C4-2B (cell line): ENCODE measurements around the gene ZNF692.

Source experiments
- H3K27ac ChIP-seq: fragments of 450-650 bp; 2 replicates; pipeline ENCODE4 v1.5.1; 2017
- ZFX ChIP-seq: fragments of 450-650 bp; IDR thresholded peaks from 2 replicates; pipeline ENCODE4 v1.6.1; 2017
- TF ChIP-seq, protein P1 (sequence below): fragments of 450-650 bp; conservative IDR thresholded peaks from 2 replicates; pipeline ENCODE4 v1.5.1; 2017; ENCODE audit warnings: mild to moderate bottlenecking

ZNF692 gene

DNA sequence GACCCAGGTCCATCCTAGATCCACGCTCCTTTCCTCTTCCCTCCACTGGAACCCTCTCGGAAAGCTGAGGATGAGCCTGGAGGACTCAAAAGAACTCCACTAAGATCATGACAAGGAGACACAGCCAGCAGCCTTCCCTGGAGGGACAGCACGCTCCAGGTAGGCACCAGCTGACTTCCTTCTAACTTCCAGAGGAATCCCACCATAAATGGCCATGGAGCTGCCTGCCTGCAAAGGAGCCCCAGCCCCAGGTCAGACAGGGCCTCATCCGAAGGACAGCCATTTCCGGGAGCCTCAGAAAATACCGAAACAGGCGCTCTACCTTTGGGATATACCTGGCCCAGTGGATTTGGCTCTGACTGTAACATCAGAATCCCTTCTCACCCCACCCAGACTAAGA, 37.2 kb downstream of the ZNF692 start:
- TF ChIP-seq, protein P1, sequence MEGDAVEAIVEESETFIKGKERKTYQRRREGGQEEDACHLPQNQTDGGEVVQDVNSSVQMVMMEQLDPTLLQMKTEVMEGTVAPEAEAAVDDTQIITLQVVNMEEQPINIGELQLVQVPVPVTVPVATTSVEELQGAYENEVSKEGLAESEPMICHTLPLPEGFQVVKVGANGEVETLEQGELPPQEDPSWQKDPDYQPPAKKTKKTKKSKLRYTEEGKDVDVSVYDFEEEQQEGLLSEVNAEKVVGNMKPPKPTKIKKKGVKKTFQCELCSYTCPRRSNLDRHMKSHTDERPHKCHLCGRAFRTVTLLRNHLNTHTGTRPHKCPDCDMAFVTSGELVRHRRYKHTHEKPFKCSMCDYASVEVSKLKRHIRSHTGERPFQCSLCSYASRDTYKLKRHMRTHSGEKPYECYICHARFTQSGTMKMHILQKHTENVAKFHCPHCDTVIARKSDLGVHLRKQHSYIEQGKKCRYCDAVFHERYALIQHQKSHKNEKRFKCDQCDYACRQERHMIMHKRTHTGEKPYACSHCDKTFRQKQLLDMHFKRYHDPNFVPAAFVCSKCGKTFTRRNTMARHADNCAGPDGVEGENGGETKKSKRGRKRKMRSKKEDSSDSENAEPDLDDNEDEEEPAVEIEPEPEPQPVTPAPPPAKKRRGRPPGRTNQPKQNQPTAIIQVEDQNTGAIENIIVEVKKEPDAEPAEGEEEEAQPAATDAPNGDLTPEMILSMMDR, result no peak
- TF ChIP-seq ZFX, result no peak
- H3K27ac ChIP-seq, result no peak overlapping the region

DNA sequence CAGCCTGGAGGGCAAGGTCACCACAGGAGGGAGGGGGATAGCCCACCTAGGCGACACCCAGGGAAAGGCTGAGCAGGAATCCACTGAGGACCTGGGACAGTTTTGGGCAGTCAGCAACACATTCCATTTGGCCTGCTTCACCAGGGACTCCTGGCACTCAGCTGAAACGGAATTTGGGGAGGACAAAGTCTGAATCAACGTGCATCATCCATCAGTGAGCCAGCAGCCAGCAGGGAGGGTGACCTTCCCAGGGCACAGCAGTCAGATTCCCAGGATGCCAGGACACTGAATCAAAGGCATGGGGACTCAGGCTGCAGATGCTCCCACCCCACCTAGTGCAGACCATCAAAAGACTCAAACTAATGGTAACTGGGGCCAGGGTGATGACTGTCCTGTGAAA, 37.8 kb downstream of the ZNF692 start:
- TF ChIP-seq, protein P1, result no peak
- TF ChIP-seq ZFX, result no peak
- no peak overlapping the region for H3K27ac ChIP-seq

DNA sequence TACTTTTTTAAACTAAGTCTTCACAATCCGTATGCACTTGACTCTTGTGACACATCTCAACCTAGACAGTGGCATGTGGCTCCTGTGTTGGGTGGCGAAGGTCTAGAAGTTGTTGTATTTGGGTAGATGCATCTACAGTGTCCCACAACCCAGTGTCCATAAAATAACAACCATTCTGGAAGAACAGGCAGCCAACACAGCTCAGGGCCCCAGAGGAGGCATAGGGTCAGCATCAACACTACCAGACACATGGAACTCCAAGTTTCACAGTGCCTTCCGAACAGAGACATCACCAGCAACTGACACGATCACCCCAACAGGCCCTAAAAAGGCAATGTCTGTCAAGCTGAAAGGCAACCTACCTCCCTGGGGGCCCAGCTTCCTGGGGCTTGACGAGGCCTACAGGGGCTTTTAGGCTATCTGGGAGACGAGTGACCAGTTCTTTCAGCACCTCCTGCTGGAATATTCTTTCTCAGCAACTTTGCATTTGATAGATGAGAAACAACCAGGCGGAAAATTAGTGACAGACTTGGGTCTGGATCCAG, 38.8 kb downstream of the ZNF692 start:
- no peak overlapping the region for H3K27ac ChIP-seq
- no peak for TF ChIP-seq ZFX
- TF ChIP-seq, protein P1, result no peak

DNA sequence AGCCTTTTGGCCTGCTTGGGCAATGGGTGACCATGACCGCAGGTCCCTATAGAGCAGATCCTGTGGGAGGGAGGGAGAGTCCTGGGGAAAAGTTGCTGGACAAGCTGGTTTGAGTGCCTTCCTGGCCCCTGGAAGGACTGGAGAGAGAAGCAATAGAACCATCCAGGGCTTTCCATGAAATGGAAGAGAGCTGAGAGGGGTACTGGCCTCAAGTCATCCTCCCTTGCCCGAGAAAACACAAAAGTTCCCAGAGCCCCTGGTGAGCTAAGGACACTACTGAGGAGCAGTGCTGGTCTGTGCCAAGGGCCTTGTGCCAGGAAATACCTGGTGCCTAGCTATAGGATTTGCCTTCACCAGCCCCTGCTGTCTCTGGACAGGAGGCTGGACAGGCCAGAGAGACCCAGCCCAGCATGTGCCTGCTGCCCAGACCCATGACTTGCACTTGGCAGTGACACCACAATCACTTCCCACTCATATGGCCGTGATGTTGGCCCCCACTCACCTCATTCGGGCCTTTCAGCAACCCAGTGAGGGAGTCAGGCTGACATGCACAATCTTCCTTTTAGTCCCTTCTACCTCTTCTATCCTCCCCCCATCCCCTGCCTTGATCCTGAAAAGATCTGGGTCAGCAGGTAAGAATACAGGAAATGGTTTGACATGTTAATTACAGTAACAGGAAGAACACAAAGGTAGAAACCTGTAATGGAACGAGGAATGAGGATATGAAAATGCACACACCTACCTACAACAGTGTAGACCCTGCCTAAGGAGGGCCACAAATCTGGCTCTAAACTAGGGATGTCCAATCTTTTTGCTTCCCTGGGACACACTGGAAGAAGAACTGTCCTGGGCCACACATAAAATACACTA, 40.1 kb downstream of the ZNF692 start:
- H3K27ac ChIP-seq, result no peak overlapping the region
- TF ChIP-seq, protein P1, result no peak

DNA sequence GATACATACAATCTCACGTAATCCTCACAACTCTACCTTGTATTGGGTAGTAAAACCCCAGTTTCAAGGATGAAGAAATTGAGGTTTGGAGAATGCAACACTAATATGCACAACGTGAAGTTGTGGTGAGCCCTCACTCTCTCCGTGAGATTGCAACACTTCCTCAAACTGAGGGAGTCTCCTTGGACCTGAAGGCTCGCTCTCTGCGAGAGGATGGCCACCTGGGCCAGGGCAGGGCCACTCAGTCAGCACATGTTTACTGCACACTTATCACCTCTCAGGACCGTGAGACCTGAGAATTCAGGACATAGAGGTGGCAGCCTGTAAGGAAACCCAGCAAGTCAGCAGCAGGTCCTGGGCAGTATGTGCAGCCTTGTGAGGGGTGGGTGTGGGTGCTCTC, 41.8 kb downstream of the ZNF692 start:
- TF ChIP-seq, protein P1, result no peak
- no peak for TF ChIP-seq ZFX
- H3K27ac ChIP-seq, result no peak overlapping the region

DNA sequence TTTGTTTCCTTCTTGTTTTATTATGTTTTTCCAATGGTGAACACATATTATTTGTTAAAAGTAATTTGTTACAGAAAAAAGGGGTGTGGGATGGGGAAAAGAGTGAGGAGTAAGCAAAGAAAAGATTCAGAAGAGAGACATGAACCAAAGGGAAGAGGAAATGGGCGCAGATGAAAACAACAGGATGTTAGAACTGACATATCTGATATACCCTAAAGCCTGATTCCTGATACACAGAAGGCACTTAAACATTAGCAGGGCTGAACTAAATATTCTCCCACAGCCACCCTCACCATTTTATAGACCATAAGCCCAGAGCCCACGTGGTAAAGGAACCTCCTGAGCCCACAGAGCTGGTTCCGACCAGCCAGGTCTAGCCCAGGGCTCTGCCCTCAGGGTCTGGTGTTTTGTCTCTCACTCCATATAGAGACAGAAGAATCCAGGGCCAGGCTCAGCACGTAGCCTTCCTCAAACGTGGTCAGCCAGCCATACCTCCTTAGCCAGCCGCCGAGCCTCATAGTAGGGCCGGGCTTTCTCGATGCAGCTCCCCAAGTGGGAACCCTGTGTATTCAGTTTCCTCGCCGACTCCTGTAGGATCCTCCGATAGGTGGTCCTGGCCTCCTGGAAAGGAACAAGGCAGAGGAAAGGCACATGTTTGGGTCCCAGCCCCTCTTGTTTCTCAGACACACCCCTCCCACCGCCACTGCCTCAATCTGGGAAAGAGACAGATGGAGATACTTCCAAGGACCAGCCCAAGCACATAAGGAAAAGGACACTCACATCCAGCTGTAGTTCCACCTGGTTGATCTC, 42.6 kb downstream of the ZNF692 start:
- no peak for TF ChIP-seq ZFX
- TF ChIP-seq, protein P1, result no peak
- H3K27ac ChIP-seq, result no peak overlapping the region
